ENCODE data around the gene GTF2H2C_2.
"Not testable (repeated sequence)": the region's sequence is repeated elsewhere in the genome, so short reads cannot be mapped to it uniquely, and the experiment has no call there.

GTF2H2C_2 gene

GRCh38 chr5:70459188-70459587 lies 44.0 kb downstream of the GTF2H2C_2 start:
- not testable (repeated sequence) for H3K9me2 ChIP-seq (replicated peaks; ENCODE audit: insufficient read depth, low read length); H3F3A ChIP-seq (ENCODE audit: insufficient read depth, low read length); H3K36me3 ChIP-seq (replicated peaks; ENCODE audit: insufficient read depth, low read length); H3K9ac ChIP-seq (ENCODE audit: low read length); H3K27me3 ChIP-seq (replicated peaks; ENCODE audit: insufficient read depth, low read length); H4K20me1 ChIP-seq (ENCODE audit: insufficient read depth, low read length); H3K4me3 ChIP-seq (ENCODE audit: low read length); H3K79me2 ChIP-seq (ENCODE audit: low read length); DNase-seq; H3K4me1 ChIP-seq (ENCODE audit: low read length); H3K27ac ChIP-seq (ENCODE audit: low read length); H2AFZ ChIP-seq (ENCODE audit: low read length); H3K9me3 ChIP-seq (replicated peaks; ENCODE audit: insufficient read depth, low read length); H3K4me2 ChIP-seq (ENCODE audit: low read depth, low read length)

DNA sequence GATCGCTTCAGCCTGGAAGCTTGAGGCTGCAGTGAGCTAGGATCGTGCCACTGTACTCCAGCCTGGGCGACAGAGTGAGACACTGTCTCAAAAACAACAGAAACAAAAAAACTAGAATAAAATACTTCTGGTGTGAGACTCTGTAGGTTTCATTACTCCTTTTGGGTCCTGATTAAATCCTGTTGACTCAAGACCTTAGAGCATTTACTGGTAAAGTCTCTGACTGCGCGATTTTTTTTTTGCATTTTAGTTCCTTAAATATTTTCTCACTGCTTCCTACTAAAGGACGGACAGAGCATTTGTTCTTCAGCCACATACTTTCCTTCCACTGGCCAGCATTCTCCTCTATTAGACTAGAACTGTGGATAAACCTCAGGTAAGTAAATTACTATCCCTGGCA lies 46.8 kb downstream of the GTF2H2C_2 start:
- H3K4me3 ChIP-seq (ENCODE audit: low read length); DNase-seq; H3K36me3 ChIP-seq (replicated peaks; ENCODE audit: insufficient read depth, low read length); H2AFZ ChIP-seq (ENCODE audit: low read length); H3K9me2 ChIP-seq (replicated peaks; ENCODE audit: insufficient read depth, low read length); H3F3A ChIP-seq (ENCODE audit: insufficient read depth, low read length); H4K20me1 ChIP-seq (ENCODE audit: insufficient read depth, low read length); H3K9ac ChIP-seq (ENCODE audit: low read length); H3K9me3 ChIP-seq (replicated peaks; ENCODE audit: insufficient read depth, low read length); H3K4me2 ChIP-seq (ENCODE audit: low read depth, low read length); H3K4me1 ChIP-seq (ENCODE audit: low read length); H3K79me2 ChIP-seq (ENCODE audit: low read length); H3K27ac ChIP-seq (ENCODE audit: low read length); H3K27me3 ChIP-seq (replicated peaks; ENCODE audit: insufficient read depth, low read length): not testable (repeated sequence)

GRCh38 chr5:70464019-70464637 lies 49.0 kb downstream of the GTF2H2C_2 start:
- H2AFZ ChIP-seq (ENCODE audit: low read length): not testable (repeated sequence)

GRCh38 chr5:70469926-70470509 lies 54.9 kb downstream of the GTF2H2C_2 start:
- H3K9me2 ChIP-seq (replicated peaks; ENCODE audit: insufficient read depth, low read length); H3F3A ChIP-seq (ENCODE audit: insufficient read depth, low read length); H3K27me3 ChIP-seq (replicated peaks; ENCODE audit: insufficient read depth, low read length); DNase-seq; H3K9ac ChIP-seq (ENCODE audit: low read length); H3K27ac ChIP-seq (ENCODE audit: low read length); H2AFZ ChIP-seq (ENCODE audit: low read length); H4K20me1 ChIP-seq (ENCODE audit: insufficient read depth, low read length); H3K79me2 ChIP-seq (ENCODE audit: low read length); H3K4me1 ChIP-seq (ENCODE audit: low read length); H3K36me3 ChIP-seq (replicated peaks; ENCODE audit: insufficient read depth, low read length); H3K4me2 ChIP-seq (ENCODE audit: low read depth, low read length); H3K4me3 ChIP-seq (ENCODE audit: low read length); H3K9me3 ChIP-seq (replicated peaks; ENCODE audit: insufficient read depth, low read length): not testable (repeated sequence)

More at GRCh38 chr5:70464019-70464637, 49.0 kb downstream of the GTF2H2C_2 start:
- H3K27me3 ChIP-seq (replicated peaks; ENCODE audit: insufficient read depth, low read length); DNase-seq; H3K79me2 ChIP-seq (ENCODE audit: low read length); H3K36me3 ChIP-seq (replicated peaks; ENCODE audit: insufficient read depth, low read length); H3K9me2 ChIP-seq (replicated peaks; ENCODE audit: insufficient read depth, low read length); H3K27ac ChIP-seq (ENCODE audit: low read length); H3K4me2 ChIP-seq (ENCODE audit: low read depth, low read length); H3K4me3 ChIP-seq (ENCODE audit: low read length); H3K4me1 ChIP-seq (ENCODE audit: low read length); H3K9me3 ChIP-seq (replicated peaks; ENCODE audit: insufficient read depth, low read length); H3F3A ChIP-seq (ENCODE audit: insufficient read depth, low read length); H4K20me1 ChIP-seq (ENCODE audit: insufficient read depth, low read length); H3K9ac ChIP-seq (ENCODE audit: low read length): not testable (repeated sequence)
